ENCODE results near the gene FAM161B. TPM values are rescaled to one million over a fixed set of nuclear protein-coding genes. Genes with fewer than 3 reads are reported as not detected.
"Not testable (repeated sequence)": the region's sequence is repeated elsewhere in the genome, so short reads cannot be mapped to it uniquely, and the experiment has no call there.

FAM161B gene
- total RNA-seq, 4 donors from 2014 or later: 0.29 to 10.0 (median 4.9) TPM

GRCh38 chr14:73996731-73997107 is 46.8 kb upstream of the FAM161B start:
- H3K9me3 ChIP-seq: no peaks in the 10 kb centered on the region
- no peaks in the 10 kb centered on the region for H3K36me3 ChIP-seq
- no peak overlapping the region for H3K4me3 ChIP-seq
- H3K27me3 ChIP-seq: no peaks in the 10 kb centered on the region
- H3K27ac ChIP-seq: no peak overlapping the region
- no peak for TF ChIP-seq POLR2A (IDR thresholded peaks at IDR 0.05)
- TF ChIP-seq CTCF (IDR thresholded peaks at IDR 0.05): no peak
- intact Hi-C loops (cut with DNase I; ENCODE audit: low total_unique reads): no loop called here
- no peaks in the 10 kb centered on the region for H3K4me1 ChIP-seq
- DNase-seq: no peak

DNA sequence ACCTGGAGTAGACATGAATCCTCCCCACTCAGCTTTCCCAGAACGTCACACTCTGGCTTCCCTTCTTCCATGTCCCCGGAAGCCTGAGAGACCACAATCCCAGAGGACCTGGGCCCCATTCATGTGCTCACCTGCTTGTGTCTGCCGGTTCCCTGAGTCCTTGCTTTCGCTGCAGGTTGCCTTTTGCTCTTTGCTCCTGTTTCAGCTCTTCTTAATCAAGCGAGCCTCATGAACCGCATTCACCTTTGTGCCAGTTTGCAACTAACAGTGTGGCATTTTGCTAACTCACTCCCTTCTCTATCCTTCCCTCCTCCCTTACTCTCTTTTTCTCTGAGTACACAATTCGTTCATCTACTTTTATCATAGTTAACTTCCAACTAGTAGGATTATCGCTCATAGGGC is 46.1 kb upstream of the FAM161B start:
- intact Hi-C loops (cut with DNase I; ENCODE audit: low total_unique reads): no loop called here
- H3K27me3 ChIP-seq: no peaks in the 10 kb centered on the region
- no peaks in the 10 kb centered on the region for H3K4me1 ChIP-seq
- no peak for TF ChIP-seq CTCF (IDR thresholded peaks at IDR 0.05)
- TF ChIP-seq POLR2A (IDR thresholded peaks at IDR 0.05): no peak
- no peaks in the 10 kb centered on the region for H3K36me3 ChIP-seq
- no peaks in the 10 kb centered on the region for H3K9me3 ChIP-seq
- no peak for DNase-seq
- no peak overlapping the region for H3K27ac ChIP-seq
- no peak overlapping the region for H3K4me3 ChIP-seq

- H3K9me3 ChIP-seq; DNase-seq; intact Hi-C loops (cut with DNase I; ENCODE audit: low total_unique reads): not testable (repeated sequence)
Observed at GRCh38 chr14:73994926-73995325, 45.0 kb upstream of the FAM161B start.

GRCh38 chr14:73991092-73991491 is 41.2 kb upstream of the FAM161B start:
- Histone ChIP-seq H3K4me1 (no peaks in the 10 kb centered on the region), H3K27ac (no peak overlapping the region), H3K4me3 (no peak overlapping the region), H3K9me3 (no peaks in the 10 kb centered on the region), H3K36me3 (no peaks in the 10 kb centered on the region), H3K27me3 (no peaks in the 10 kb centered on the region)
- DNase-seq: no peak
- TF ChIP-seq CTCF (IDR thresholded peaks at IDR 0.05): no peak
- TF ChIP-seq POLR2A (IDR thresholded peaks at IDR 0.05): no peak
- intact Hi-C loops (cut with DNase I; ENCODE audit: low total_unique reads): no loop called here

More at GRCh38 chr14:73994926-73995325, 45.0 kb upstream of the FAM161B start:
- H3K4me3 ChIP-seq, H3K36me3 ChIP-seq, H3K27me3 ChIP-seq, H3K27ac ChIP-seq, H3K4me1 ChIP-seq: not testable (repeated sequence)

DNA sequence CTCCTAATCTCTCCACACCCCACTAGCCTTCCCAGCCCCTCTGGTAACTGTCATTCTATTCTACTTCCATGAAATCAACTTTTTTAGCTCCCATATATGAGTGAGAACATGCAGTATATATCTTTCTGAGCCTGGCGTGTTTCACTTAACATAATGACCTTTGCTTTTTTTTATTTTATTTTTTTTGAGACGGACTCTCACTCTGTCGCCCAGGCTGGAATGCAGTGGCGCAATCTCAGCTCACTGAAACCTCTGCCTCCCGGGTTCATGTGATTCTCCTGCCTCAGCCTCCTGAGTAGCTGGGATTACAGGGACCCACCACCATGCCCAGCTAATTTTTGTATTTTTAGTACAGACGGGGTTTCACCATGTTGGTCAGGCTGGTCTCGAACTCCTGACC is 38.8 kb upstream of the FAM161B start:
- H3K4me1 ChIP-seq; H3K36me3 ChIP-seq; H3K9me3 ChIP-seq; H3K27ac ChIP-seq; H3K4me3 ChIP-seq; DNase-seq; H3K27me3 ChIP-seq; intact Hi-C loops (cut with DNase I; ENCODE audit: low total_unique reads): not testable (repeated sequence)

GRCh38 chr14:73988065-73988464 is 38.2 kb upstream of the FAM161B start:
- TF ChIP-seq CTCF (IDR thresholded peaks at IDR 0.05): no peak
- TF ChIP-seq POLR2A (IDR thresholded peaks at IDR 0.05): no peak
- Histone ChIP-seq H3K4me1 (no peaks in the 10 kb centered on the region), H3K9me3 (no peaks in the 10 kb centered on the region), H3K27me3 (no peaks in the 10 kb centered on the region), H3K4me3 (no peak overlapping the region), H3K27ac (no peak overlapping the region), H3K36me3 (no peaks in the 10 kb centered on the region)
- DNase-seq: no peak
- intact Hi-C loops (cut with DNase I; ENCODE audit: low total_unique reads): no loop called here
